DMS79 treated with DMSO at 0.1 percent for 48 hours (cell line): ENCODE measurements around the gene OSBPL10.

ENCODE experiments used
- DNase-seq: peaks from one replicate; lab custom pipeline; 2025; lab: John Stamatoyannopoulos, UW

The OSBPL10 gene

DNA sequence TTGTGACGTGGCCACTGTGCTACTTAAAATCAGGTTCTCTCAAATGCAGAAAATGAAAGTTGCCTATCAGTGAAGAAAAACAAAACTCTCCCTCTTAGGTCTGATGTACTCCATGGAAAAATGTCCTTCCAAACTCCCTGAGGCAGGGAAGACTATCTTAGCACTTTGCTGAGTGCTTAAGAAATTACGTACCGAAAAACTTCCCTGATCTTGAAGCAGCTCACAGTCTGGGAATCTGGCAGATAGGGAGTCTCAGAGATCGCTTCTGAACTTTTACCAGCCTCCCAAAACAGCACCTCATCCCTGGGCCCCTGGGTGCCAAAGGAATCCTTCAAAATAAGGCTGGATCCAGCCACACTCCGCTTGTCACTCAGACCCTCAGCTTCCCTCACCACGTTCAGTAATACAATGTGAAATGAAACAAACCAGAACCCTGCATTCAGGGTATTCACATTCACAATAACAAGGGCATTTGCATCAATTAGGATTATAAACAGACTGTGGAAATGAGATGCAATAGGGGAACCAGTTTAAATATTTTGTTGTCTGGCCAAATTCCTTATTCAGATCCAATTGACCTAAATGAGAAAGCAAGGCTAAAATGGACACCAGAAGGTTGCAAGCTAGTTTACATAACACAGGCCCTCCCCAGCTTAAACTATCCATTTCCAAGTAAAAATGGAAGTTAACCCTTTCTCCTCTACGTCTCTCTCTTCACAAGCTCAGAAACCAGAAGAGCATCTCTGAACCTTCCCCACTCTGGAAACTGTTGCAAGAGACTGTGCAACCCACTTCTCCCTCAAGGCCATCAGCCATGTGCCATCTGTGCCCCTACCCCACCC lies 20.9 kb downstream of the OSBPL10 start:
- peak; percentile 21 for DNase-seq

DNA sequence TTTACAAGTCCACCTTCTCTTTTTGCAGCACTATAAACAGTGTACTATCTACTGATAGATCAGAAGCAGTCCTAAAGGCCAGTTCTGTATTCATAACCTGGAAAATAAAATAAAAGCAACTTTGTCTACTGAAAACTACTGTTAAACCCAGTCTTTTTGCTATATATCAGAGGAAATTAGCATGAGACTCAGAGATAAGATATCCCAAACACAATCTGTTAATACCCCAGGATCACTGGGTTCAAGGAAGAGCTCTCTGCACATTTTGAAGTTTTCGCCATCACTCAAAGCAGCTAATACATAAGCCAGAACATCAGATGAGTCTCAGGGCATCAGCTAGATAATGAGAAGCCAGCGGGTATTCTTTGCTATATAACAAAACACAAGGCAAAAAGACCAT lies 21.8 kb downstream of the OSBPL10 start:
- DNase-seq: no peak

DNA sequence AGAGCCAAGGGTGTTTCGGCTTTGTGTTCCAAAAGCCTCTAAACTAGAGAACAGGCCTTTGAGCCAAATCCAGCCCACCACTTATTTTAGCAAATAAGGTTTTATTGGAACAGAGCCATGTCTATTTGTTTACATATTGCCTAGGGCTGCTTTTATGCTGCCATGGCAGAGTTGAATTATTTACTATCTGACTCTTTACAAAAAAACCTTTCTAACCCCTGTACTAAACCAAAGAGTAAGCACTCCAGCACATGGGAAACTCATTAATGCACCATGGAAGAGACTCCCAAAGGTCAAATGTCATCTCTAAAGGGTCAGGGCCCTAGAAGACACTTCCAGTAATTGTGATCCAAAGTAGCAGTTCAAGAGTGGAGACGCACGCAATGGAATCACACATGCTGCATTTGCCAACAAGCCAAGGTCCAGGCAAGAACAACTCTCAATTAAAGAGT lies 22.3 kb downstream of the OSBPL10 start:
- peak; percentile 80 for DNase-seq

DNA sequence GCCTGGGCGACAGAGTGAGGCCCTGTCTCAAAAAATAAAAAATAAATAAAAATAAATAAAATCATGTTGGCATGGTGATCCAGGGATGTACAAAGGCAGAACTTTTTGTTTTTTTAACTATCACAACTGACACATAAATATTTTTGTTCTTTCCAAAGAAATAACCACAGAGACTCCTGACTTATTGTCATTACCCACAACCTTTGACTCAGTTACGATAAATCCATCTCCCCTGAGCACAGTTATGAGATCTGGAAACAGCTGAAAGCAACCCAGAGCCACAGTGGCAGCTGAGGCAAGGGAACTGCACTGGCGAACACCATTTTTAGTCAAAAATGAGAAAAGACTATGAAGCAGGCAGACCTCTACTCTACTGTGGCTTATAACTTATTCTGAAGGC lies 24.0 kb downstream of the OSBPL10 start:
- no peak for DNase-seq

DNA sequence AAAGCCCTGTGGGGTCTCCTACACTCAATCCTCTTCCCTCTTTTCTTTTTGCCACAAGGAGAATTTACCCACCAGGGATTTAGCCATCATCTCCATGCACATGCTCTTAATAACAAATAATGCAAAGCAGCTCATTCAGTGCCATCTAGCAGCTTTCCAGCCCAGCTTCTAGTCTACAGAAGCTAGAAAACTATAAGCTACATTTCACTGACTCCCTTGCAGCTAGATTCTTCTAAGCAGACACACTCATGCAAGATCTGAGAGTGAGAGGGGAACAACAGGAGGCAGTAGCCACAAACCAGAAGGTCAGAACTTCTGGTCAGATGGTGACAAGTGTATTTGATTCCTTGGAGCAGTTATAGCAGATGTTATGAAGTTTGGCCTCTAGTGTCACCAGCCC lies 25.5 kb downstream of the OSBPL10 start:
- no peak for DNase-seq

DNA sequence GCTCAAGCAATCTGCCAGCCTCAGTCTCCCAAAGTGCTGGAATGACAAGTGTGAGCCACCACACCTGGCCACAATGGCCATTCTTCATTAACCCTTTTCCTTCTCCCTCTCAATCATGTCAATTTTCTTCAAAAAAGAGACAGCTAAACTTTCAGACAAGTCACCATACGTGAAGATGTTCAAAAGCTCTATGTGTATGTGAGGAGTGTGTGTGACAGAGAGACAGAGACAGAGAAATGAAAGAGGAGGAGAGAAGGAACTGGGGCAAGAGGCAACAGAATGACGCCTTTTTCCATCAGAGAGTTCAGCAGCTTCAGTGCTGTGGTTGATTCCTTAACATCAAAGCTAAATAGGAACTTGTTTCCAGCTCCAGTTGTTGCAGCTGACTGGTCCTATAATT lies 27.4 kb downstream of the OSBPL10 start:
- no peak for DNase-seq

DNA sequence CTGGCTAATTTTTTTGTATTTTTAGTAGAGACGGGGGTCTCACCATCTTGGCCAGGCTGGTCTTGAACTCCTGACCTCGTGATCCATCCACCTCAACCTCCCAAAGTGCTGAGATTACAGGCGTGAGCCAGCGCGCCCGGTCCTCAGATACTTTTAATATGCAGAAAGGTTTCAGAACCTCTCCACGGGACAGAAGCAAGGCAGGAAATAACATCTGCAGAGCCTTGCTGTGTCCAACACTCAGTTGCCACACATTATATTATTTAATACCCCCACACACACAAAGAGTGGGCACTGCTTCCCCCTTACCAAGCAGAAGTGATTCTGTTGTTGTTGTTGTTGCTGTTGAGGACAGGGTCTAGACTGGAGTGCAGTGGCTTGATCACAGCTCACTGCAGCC lies 28.0 kb downstream of the OSBPL10 start:
- no peak for DNase-seq

DNA sequence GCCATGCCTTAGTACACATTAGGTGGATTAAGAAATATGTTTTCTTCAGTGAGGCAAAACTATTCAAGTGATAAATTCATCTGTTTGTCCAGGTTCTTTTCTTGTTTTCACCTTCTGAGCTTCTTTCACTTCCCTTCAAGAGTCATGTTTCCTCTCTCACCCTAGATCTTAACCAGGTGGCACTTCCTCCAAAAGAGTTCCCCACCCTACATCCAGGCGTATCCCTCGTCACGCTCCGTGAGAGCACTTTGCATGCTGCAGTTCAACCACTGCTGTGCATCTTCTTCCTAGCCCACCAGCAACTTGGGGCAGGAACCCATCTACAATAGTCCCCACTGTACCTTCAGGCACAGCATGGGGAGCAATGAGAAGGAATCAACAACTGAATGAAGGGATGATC lies 28.9 kb downstream of the OSBPL10 start:
- no peak for DNase-seq

DNA sequence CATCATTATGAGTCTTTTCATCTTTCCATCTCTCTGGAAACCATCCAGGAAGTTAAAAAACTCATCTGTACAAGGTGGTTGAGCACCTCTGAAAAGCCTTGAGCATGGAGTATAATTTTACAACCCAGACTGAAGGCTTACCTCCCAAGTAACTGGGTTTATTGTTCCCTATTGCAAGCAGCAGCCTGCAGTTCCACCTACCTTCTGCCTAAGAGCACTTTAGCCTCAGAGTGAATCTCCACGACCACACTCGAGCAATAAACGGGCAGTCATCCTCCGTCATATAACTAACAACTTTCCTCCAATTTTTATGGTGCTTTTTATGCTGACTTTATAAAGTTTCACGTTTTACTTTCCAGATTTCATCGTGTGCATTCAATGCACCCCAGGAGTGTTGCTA lies 32.8 kb downstream of the OSBPL10 start:
- peak; percentile 30 for DNase-seq

DNA sequence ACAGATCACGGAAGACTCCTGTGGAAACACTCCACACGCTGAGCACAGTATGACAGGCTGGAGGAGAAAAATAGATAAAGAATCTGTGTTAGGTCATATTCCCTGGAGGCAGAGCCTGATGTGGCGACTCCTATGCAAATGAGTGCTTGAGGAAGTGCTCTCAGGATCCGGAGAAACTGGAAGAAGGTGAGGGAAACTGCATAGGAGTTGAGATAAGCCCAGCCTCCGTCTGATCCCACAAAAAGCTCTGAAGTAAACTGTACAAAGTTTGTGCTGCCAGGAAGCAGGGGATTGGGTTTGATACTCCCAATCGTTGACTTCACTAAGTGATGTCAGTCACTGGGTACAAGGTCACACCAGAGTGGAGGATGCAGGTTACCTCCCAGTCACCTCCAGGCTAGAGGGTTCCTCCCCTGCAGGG lies 33.4 kb downstream of the OSBPL10 start:
- no peak for DNase-seq

DNA sequence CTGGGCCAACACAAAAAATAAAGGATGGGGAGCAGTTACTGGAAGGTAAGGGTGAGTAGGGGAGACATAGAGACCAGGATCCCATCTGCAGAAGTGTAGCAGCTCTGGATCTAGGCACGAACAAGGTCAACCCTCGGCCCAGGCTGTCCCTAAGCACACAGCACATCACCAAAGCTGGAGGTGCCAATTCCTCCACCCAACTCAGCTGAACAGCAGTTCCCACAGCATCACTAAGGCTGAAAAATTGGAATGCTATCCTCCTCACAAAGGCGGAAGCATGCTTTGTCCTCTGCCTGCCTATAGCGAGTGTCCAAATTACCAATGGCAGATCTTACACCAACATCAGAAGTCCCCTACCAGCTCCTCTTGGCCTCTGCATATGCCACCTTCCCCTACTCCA lies 33.9 kb downstream of the OSBPL10 start:
- DNase-seq: no peak

DNA sequence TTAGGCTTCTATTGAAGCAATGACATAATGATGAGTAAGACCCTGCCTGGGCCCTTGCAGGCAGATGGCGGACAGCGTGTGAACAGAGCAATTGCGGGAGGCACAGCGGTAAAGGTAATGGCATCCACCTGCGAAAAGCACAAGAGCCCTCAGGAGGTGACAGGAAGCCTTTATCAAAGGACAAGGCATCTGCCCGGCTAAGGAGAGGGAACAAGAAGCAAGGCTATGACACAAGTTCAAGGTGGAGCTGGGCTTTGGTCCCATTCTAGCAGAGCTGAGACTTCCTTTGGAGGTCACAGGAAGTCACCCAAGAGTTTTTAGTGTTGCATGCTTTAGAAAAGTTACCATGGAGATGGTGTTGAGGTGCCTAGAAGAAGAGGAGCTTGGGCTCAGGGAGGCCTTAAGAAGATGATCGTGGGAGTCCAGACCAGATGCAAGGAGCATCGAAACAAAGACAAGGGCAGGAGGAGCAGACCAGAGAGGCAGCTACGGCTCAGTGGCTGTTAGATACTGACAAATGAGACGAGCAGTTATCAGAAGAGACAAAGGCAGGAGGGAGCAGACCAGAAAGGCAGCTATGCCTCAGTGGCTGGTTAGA lies 34.5 kb downstream of the OSBPL10 start:
- no peak for DNase-seq

DNA sequence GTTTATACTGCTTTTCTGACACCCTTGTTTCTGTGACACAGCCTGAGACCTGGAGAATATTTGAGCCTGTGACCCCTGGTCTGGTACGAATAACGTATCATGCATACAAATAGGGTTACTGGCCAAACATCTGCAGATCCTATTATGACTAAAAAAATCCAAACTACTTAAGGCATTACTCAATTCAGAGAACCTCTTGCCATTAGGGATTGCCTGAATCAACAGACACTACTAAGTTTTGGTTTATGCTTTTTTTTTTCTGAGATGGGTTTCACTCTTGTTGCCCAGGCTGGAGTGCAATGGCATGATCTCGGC lies 35.4 kb downstream of the OSBPL10 start:
- no peak for DNase-seq

DNA sequence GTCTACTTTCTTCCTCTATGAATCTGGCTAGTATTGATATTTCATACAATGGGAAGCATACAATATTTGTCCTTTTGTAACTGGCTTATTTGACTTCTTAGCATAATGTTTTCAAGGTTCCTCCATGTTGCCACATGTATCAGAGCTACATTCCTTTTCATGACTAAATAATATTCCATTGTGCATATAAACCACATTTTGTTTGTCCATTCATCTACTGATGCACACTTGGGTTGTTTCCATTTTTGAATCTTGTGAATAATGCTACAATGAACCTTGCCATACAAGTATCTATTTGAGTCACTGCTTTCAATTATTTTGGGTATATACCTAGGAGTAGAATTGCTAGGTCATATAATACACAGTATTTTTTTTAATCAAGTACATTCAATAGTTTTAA lies 38.0 kb downstream of the OSBPL10 start:
- no peak for DNase-seq

DNA sequence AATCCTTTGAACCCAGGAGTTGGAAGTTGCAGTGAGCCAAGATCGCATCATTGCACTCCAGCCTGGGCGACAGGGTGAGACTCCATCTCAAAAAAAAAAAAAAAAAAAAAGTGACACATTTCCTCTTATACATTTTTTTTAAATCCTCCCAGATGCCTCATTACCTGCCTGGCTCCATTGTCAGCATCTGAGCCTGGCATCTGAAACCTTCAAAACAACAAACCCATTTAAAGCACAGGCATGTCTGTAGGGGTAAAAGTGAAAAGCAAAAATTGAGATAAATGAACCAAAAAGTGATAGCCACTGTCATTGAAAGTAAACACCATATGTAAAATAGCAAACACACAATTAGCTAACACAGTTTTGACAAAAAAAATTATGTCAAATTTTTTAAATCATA lies 38.6 kb downstream of the OSBPL10 start:
- DNase-seq: no peak

DNA sequence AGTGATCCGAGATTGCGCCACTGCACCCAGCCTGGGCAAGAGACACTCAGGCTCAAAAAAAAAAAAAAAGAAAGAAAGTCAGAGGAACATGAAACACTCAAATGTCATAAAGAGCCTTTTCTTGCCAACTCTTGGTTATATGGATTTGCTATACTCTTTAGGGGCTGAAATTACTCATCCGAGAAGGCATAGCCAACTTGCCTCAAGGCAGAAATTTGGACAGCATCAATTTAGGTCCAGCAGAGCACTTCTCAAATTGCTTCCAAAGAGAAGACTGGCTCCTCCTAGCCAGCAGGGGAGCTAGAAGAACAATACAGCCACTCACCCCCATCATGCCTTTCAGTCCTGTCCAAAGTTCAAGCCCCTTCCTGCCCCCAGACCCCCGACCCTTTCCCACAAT lies 43.8 kb downstream of the OSBPL10 start:
- no peak for DNase-seq

DNA sequence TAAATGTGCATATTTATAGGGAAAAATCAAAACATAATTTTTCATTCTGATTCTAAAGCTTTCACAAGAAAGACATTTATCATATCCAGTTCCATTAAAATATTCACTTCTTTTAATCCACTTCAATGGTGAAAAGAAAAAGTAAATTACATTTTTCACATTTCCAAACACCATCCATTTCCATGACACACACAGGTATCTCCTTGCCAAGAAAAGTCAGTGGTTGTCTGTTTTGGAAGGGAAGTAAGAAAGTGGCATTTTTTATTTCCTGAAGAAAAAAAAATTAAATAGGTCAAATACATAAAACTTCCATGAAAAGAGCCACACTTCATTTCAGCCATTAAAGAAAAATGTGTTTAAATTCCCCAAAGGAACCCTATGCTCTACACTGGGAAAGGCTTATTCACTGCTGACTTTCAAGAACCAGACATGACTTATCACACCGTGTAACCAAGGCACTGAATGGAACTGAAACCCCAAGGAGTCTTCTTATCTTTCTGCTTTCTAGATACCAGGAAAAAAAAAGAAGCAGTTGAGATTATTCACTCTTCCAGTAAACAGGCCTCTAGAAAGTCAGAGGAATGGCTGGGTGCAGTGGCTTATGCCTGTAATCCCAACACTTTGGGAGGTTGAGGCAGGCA lies 44.5 kb downstream of the OSBPL10 start:
- no peak for DNase-seq

DNA sequence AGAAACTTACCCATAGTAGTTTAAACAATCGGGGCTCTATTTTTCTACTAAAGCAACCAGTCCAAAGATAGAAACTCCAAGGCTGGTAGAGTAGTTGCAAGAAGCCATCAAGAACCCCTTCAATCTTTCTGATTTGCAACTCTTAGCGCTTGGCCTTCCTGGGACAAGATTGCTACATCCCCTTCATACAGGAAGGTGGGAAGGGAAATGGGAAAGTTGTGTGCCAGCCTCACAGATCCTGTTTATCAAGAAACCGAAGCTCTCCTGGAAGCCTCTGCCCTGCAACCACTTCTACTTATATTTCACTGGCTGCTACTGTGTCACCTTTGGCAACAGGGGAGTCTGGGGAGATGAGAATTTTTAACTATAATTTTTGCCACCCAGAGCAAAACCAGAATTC lies 46.2 kb downstream of the OSBPL10 start:
- peak; percentile 5 for DNase-seq

DNA sequence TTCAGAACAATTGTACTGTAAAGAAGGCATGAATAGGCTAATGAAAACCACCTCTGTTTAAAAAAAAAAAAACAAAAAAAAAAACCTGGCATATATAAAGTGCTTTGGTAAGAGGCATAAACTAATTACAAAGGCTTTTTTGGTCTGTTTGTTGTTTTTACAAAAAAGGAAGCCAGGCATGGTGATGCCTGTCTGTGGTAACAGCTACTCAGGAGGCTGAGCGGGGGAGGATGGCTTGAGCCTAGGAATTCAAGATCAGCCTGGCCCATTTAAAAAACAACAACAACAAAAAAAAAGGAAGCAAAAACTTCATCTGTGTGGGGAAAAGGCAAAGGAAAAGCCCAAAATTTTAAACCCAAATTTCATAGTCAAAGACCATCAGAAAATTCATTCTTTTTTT lies 47.0 kb downstream of the OSBPL10 start:
- peak; percentile 34 for DNase-seq

DNA sequence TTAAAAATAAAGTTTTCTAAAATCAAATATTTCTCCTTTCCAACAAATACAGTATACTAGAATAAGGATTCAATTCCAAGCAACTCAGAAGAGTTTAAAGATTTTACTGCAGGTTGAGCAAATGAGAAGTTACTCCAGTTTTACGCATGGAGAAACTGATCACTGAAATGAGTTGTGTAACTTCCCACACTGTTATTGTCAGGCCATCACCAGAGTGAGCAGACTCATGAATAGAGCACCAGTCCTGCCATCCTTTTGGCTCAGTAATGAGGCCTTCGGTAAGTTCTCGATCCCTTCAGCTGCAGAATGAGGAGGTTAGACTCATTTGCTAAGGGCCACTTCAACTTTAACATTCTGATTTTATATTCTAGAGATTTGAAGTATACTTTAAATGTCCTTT lies 48.1 kb downstream of the OSBPL10 start:
- DNase-seq: no peak

DNA sequence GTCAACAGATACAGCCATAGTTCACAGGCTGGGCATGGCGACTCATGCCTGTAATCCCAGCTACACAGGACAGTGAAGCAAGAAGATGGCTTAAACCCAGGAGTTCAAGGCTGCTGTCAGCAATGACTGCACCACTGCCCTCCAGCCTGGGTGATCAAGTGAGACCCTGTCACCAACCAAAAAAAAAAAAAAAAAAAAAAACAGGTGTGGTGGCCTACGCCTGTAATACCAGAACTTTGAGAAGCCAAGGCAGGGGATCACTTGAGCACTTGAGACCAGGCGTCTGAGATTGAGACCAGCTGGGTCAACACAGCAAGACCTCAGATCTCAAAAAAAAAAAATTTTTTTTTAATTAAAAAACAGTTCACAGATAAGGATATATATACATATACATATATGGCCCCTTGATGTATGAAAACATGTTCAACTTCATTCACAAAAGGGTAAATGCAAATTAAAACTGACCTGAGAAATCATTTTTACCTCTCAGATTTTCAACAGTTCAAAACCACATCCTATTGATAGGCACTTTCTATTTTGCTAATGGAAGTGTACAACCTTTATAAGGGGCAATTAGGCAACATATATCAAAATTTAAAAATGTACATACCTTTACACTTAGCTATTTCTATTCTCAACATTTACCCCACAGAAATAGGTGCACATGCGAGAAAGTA lies 51.1 kb downstream of the OSBPL10 start:
- no peak for DNase-seq

DNA sequence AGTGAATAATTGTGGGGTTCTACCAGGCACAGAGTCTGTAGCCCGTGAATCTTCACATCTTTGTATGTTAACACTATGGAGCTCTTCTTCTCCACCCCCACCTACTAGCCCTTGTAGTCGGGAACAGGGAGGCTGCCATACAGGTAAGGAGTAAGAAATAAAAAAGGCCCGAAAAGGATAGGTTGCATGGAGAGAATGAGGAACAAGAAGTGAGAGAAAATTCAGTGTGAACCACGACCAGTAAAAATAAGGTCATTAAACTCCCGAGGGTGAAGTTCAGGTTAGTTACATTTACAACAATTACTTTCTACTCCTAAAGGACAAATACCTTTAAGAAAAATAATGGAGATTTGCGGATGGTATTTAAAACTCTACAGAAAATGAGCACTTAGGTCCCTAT lies 53.3 kb downstream of the OSBPL10 start:
- no peak for DNase-seq

DNA sequence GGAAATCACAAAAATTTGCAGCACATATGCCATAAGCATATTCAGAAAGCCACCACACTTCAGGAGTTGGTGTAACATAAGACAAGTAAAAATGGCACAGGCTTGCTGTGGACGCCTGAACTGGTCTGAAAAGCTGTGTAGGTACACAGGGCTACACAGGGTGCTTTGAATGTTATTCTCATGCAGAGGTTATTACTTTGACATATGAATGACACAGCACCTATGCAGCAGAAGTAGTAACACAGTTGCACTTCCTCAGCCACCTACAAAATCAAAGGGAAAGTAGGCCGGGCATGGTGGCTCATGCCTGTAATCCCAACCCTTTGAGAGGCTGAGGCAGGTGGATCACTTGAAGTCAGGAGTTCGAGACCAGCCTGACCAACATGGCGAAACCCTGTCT lies 54.5 kb downstream of the OSBPL10 start:
- no peak for DNase-seq
